GM18909 (cell line): ENCODE data around the gene RPGRIP1.
"Not testable (repeated sequence)": the region's sequence is repeated elsewhere in the genome, so short reads cannot be mapped to it uniquely, and the experiment has no call there.

Experiments used
- ATAC-seq: cut with Tn5 transposase; IDR thresholded peaks from one replicate; pipeline ENCODE4 v1.9.1; 2021; ENCODE audit warnings: mild to moderate bottlenecking; ENCODE audit not compliant: unreplicated experiment, poor library complexity

The RPGRIP1 gene

DNA sequence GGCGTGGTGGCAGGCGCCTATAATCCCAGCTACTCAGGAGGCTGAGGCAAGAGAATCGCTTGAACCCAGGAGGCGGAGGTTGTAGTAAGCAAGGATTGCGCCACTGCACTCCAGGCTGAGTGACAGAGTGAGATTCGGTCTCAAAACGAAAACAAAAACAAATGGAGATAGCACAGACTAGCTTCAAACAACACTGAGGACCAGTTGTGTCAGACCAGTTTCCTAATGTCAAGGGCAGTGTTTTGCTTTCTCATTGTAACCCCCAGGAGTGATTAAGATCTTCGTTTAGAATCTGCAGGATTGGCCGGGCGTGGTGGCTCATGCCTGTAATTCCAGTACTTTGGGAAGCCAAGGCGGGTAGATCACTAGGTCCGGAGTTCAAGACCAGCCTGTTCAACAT is 18.5 kb downstream of the RPGRIP1 start:
- no peak for ATAC-seq

DNA sequence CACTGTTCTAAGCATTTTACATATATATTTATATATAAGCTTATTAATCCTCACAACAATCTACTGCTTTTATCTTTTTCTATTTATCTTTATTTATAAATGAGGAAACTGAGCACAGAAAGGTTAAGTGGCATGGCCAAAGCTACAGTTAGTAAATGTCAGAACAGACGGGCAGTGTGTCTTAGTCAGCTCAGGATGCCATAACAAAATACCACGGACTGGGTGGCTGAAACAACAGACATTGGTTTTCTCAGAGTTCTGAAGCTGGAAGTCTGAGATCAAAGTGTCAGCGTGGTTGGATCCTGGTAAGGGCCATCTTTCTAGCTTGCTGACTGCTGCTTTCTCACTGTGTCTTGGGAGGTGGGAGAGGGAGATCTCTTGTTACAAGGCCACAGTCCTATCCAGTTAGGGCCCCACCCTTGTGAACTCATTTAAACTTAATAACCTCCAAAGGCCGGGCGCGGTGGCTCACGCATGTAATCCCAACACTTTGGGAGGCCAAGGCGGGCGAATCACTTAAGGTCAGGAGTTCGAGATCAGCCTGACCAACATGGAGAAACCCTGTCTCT is 19.8 kb downstream of the RPGRIP1 start:
- ATAC-seq, result no peak

DNA sequence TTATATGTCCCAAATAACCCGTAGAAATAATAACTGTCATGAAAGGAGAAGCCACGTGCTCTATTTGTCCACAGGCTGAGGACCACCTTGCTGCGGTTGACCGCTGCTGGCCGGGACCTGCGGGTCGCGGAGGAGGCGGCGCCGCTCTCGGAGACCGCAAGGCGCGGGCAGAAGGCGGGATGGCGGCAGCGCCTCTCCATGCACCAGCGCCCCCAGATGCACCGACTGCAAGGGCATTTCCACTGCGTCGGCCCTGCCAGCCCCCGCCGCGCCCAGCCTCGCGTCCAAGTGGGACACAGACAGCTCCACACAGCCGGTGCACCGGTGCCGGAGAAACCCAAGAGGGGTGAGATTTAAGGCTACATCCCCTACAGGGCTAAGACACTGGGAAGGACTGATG is 21.0 kb downstream of the RPGRIP1 start:
- ATAC-seq, result no peak

DNA sequence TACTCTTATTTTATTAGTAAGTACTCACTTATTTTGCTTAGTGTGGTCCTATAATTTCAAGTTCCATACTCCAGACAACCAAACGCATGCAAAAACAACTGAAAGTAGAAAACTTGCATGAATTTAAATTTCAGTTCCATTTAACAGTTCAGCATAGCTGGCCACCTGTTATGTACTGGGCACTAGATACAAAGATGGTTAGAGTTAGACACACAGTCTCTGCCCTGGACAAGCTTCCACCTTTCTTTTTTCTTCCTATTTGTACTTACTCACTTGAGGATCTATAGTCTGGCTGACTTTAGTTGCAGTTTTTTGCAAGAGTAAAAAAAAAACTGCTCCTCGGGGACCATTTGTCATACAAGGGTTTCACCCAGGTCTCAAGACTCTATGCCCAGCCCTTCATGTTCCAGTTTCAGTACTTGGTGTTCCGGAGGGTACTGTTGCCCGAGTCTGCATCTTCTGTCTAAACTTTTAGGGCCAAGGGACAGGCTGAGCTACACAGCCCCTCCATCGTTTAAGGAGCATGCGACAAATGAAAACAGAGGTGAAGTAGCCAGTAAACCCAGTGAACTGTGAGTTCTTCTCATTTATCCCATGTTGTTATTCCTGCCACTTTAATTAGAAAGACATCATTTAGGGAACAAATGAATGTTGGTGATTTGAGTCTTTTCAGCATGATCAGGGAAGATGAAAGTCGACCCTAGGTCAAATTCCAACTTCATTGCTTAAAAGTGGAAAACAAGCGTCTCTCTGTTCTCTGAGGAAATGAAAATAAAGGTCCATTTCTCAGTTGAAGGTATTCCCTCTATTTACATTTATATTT is 22.3 kb downstream of the RPGRIP1 start:
- no peak for ATAC-seq

DNA sequence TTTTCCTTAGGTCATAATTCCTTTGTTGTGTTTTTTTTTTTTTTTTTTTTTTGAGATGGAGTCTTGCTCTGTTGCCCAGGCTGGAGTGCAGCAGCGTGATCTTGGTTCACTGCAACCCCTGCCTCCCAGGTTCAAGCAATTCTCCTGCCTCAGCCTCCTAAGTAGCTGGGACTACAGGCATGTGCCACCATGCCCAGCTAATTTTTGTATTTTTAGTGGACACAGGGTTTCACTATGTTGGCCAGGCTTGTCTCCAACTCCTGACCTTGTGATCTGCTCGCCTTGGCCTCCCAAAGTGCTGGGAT is 22.9 kb downstream of the RPGRIP1 start:
- ATAC-seq, result not testable (repeated sequence)

DNA sequence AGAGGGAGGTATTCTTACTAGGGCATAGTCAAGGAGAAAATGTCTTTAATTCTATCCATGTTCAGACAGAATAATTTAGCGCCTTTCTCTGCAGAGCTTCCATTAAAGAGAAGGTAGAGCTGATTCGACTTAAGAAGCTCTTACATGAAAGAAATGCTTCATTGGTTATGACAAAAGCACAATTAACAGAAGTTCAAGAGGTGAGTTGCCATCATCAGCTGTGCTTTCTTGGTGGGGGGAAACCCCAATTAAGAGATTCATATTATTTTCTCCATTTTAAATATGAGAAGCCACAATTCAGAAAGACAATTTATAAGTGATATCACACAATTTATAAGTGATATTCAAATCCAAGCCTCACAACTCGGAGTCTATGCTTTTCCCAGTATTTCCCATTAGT is 27.8 kb downstream of the RPGRIP1 start:
- no peak for ATAC-seq

DNA sequence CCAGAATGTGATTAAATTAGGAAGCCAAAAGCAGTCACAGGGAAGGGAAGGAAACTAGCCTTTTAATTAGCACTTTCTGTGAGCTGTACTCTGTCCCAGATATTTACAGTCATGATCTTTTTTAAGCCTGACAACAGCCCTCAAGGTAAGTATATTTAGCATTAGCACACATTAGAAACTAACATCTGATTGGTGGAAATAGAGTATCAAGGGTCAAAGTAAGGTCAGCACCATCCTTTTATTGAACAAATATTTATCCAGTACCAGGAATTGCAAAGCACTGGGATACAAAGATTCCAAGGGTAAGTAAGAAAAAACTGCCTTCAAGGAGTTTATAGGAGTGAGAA is 28.2 kb downstream of the RPGRIP1 start:
- peak; percentile 26 for ATAC-seq

DNA sequence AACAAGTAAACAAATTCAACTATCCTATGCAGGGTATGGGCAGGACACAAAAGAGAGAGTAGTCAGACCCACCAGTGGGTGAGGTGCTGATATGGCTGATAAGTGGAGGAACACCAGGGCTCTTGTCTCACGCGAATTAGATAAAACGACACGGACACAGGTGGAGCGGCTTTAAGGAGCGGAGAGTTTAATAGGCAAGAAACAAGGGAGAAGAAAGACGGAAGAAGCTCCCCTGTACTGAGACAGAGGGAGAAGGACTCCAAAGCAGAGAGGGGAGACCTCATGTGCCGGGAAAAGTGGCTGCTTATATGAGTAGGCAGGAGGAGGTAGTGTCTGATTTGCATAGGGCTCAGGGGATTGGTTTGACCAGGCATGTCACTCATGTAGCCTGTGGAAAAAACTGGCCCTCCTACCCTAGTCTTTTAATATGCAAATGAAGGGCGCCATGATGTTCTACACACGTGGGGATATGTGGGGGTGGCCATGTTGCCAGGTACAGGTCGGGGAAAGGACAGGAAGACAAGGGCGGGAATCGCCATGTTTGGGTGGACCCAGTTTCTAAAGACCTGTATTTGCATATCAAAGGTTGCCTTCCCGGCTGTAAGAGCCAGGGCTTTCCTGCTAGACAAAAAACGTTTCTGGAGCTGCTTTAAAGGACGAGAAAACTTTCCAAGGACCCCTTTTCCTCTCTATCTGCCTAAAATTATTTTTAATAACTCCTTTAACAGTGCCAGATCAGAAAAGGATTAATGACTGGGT is 28.8 kb downstream of the RPGRIP1 start:
- ATAC-seq, result peak; percentile 88

DNA sequence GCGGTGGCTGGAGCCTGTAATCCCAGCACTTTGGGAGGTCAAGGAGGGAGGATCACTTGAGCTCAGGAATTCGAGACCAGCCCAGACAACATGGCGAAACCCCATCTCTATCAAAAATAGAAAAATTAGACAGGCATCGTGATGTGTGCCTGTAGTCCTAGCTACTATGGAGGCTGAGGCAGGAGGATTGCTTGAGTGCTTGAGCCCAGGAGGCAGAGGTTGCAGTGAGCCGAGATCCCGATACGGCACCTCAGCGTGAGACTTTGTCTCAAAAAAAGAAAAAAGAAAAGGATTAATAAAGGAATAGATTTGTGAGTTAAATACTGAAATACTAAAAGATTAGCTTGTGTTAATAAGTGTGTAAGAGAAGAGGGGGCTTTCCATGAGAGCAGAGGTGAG is 29.4 kb downstream of the RPGRIP1 start:
- no peak for ATAC-seq

DNA sequence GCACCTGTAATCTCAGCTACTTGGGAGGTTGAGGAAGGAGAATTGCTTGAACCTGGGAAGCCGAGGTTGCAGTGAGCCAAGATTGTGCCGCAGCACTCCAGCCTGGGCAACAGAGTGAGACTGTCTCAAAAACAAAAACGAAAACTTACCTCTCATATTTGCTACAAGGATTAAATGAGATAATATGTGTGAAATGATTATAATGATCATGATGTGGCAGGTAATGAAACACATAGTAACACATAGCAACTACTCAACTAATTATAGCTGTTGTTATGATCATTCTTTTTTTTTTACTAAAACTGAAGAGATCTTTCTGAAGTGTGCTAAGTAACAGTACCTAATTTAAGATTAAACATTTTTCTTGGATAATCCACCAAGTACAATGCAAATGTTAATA is 30.1 kb downstream of the RPGRIP1 start:
- ATAC-seq, result no peak

DNA sequence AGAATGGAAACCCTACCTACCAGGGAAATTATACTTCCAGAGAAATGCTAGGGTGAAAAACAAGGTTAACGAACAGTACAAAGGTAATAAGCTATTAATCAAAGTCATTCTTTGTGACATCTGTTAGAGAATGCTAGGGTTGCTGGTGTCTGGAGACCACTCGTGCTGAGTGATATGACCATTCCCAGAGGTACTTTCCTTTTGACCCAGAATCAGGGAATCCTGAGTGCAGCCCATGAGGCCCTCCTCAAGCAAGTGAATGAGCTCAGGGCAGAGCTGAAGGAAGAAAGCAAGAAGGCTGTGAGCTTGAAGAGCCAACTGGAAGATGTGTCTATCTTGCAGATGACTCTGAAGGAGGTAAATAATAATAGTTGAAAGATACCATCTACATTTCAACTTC is 31.7 kb downstream of the RPGRIP1 start:
- ATAC-seq, result no peak

DNA sequence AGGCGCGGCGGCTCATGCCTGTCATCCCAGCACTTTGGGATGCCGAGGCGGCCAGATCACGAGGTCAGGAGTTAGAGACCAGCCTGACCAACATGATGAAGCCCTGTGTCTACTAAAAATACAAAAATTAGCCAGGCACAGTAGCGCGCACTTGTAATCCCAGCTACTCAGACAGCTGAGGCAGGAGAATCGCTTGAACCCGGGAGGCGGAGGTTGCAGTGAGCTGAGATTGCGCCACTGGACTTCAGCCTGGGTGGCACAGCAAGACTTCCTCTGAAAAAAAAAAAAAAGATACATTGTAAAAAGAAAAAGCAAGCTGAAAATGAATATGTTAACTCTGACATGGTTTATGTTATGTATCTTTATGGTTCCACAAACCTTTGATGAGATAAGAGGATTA is 33.6 kb downstream of the RPGRIP1 start:
- no peak for ATAC-seq

DNA sequence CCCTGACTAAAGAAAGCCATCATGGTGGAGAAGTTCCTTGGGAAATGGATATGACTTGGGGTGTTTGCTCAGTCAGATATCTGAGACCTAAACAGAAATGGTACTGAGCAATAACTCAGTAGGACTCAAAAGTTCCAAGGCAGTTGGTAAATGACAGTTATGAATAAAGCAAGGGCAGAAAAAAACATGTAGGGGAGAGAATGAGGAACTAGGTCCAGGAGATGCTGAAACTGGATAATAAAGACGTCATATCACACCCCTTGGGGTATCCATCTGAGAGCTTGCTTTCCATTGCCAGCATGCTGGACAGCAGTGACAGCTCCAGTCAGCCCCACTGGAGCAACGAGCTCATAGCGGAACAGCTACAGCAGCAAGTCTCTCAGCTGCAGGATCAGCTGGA is 37.5 kb downstream of the RPGRIP1 start:
- no peak for ATAC-seq

DNA sequence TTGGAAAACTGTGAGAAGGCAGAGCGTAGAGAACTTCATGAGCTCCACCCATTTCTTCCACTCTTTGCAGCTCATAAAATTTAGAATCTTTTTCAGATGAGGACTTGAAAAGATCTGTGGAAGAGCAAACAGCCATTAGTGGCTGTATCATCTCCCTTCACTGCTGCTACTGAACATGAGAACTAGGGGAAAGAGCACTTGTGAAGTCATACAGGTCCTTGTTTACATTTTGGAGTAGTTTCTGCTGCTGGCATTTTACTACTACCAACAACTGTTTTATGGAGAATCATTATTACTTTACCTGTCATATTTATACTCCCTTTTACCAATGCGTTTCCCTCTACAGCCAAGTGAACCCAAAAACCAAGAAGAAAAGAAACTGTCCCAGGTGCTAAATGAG is 41.0 kb downstream of the RPGRIP1 start:
- no peak for ATAC-seq

DNA sequence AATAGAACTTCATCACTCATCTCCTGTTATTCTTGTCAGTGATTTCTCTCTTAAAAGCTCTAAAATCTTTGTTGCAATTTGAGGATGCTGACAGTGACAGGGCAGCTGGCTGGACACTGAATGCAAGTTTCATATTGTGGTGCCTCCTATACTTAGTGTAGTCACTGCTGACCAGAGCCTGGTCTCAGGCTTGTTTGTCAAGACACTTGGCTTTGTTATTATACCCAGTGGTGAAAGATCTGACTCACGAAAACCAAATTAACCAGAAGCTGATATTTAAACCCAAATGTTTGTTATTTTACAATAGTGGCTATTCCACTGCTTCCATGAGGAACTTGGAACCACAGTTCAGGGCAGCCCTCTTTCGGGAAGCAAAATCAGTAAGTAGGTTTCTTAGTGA is 42.8 kb downstream of the RPGRIP1 start:
- no peak for ATAC-seq

DNA sequence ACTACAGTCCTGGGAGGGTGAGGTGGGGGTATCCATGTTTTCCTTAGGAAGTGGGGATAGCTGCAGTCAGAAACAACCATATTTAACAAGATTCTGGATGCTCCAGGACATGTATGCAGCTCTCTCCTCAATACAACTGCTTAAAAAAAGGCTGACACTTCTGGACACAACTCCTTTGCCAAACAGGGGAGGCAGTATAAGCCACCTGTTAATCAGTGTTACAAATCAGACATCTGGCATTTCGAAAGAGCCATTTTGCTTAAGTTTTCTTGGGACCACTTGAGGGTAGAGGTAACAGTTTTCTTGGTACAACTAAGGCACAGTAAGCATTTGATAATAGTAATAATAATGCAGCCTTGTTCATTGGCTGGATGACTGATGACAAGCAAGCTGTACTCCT is 47.1 kb downstream of the RPGRIP1 start:
- no peak for ATAC-seq
